ENCODE results near the gene SLC66A1.

Gene SLC66A1

DNA sequence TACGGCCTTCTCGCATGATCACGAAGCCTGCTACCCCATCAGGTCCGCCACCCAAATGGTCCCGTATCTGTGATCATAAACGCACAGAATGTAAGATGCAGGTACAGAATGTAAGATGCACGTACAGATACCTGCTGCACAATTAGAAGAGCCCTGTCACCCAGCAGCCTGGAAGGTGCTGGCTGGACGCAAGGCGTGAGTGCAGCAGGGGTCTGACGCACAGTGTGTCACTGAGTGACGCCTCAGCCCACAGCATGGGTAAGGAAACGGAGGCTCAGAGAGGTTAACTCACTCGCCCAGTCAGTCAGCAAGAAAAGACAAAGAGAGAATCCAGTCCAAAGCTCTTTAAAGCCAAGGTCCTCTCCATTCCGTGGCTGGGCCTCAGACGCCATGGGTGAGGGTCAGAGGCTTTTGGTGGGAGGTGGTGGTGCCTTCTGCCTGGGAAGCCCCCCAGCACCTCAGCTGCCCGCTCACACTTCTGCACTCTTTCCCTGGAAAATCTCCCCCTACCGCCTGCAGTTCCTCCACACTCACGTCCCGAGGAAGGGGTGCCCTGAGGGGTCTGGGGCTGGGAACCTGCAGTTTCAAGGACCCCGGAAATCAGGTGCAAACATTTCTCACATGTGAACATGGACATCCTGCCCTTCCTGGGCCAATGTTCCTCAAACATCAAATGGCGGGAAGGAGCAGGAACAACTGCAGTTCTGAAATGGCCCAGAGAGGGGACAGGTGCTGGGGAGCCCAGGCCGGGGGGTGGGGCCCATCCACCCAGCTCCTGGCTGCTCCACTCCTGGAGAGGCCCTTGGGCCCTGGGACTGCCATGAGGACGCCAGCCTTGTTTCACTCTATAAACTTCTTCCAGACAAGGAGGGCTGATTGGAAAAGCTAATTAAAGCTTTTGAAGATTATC lies 59.4 kb downstream of the SLC66A1 start:
- no peak for TF ChIP-seq CTCF (IDR thresholded peaks at IDR 0.05; ENCODE audit: borderline replicate concordance, insufficient read depth, low read depth, low read length)
- H3K4me3 ChIP-seq (ENCODE audit: low read depth, low read length), result no peak overlapping the region

DNA sequence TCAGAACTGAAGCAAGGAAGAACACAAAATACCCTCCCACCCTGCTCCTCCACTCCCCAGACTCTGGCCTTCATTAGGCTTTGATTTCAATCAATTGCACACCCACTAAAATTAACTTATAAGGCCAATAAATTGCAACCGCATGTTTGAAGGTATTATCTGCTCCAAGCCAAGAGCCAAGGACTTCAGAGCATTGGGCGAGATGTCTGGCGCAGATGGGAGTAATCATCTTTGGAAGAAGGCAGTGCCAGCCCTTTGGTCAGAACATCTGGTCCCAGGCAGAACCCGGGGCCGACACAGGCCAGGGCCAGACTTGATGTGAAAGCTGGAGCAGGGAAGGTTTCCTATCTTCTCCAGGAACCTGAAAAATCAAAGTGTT lies 60.0 kb downstream of the SLC66A1 start:
- H3K4me3 ChIP-seq (ENCODE audit: low read depth, low read length), result no peak overlapping the region
- TF ChIP-seq CTCF (IDR thresholded peaks at IDR 0.05; ENCODE audit: borderline replicate concordance, insufficient read depth, low read depth, low read length), result no peak

DNA sequence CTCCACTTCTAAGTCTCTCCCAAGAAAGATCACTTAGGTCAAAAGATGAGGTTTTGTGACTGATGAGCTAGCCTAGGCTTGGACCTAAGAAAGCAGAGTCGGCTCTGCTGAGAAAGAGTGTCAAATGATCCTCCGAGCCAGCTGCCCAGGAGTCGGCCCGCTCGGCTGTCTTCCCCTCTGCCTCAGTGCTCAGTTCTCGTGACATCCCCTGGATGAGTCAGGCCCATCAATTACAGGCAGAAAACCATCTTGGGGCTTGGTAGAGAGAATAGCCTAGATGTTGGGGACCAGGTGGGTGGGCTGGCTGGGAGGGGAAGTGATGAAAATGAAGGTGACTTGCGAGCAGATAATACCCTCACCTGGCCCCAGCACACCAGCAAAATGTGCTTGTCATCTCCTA lies 60.5 kb downstream of the SLC66A1 start:
- H3K4me3 ChIP-seq (ENCODE audit: low read depth, low read length), result no peak overlapping the region
- TF ChIP-seq CTCF (IDR thresholded peaks at IDR 0.05; ENCODE audit: borderline replicate concordance, insufficient read depth, low read depth, low read length), result no peak

DNA sequence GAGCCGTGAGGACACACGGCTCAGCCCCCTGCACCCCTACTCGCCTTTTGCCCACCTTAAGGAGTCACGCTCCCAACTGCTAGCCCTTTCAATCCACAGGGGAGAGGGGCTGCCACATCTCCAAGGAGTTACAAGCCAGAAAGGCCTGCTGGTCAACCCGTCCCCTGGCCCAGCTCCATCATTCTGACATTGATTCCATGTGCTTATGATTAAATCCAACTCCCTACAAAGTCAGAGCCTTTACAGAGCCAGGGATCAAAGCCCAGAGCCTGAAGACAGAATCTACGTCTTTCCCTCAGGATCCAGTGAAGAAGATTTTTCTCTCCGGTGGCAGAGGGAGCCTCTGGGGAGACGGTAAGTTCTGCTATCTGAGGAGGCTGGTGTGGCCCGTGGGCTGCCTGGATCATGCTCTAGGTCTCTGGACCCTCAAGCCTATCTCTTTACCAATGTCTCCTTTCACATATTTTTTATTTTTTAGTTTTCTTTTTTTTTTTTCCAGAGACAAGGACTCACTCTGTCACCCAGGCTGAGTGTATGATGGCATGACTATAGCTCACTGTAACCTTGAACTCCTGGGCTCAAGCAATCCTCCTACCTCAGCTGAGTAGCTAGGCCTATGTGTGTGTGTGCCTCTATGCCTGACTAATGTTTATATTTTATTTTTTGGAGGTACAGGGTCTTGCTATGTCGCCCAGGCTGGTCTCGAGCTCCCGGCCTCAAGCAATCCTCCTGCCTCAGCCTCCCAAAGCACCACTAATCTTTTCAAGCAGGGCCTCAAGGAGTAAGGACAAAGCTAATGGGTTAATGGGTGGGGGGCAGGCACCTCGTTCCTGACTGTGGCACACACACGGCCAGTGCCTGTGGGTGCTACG lies 61.3 kb downstream of the SLC66A1 start:
- H3K4me3 ChIP-seq (ENCODE audit: low read depth, low read length), result no peak overlapping the region
- TF ChIP-seq CTCF (IDR thresholded peaks at IDR 0.05; ENCODE audit: borderline replicate concordance, insufficient read depth, low read depth, low read length), result no peak

DNA sequence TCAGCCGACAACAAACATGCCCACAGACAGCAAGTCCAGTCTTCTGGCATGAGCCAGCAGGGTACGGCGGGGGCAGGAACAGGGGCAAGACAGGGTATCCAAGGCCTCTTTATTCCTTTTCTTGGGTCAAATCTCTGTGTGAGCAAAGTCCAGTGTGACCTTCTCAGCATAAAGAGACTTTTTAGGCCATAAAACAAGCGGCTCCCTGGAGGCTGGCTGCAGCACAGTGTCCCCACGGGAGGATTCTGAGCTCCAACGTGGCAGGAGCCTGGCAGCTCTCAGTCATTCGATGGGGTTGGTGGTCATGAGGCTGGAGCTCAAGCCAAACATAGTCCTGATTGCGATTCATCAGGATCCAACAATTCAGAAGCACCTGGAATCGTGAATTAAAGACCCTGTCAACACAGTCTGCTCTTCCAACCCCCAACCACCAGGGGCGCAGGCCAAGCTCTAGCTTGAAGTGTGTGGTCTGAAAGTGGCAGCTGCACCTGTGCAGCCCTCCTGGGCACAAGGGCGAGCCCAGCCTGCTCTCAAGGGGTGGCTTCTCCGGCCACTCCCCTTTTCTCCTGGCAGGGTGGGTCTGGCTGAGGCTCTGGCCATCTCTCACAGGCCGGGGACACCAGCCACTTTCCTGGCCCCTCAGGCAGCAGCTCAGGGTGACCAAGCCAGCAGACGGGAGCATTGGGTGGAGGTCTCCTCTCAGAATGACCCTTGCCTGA lies 62.1 kb downstream of the SLC66A1 start:
- peak; percentile 50 for TF ChIP-seq CTCF (IDR thresholded peaks at IDR 0.05; ENCODE audit: borderline replicate concordance, insufficient read depth, low read depth, low read length)
- H3K4me3 ChIP-seq (ENCODE audit: low read depth, low read length), result no peak overlapping the region

DNA sequence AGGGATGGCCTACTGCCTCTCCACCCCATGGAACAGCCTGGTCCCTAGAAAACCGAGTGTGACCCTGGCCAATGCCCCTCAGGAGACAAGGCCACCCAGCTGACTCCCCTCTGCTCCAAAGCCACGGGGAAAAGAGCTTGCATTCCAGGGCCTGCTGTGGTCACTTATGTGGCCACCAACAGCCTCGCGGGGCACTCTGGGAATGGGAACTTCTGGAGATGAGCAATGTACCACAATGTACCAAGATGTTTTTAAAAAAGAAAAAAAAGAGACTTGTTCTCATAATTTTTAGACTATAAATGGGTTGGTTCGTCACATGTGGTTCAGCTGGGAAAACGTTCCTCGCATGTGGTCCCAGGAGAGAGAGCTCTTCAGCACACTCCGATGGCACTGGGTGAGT lies 62.8 kb downstream of the SLC66A1 start:
- H3K4me3 ChIP-seq (ENCODE audit: low read depth, low read length), result no peak overlapping the region
- no peak for TF ChIP-seq CTCF (IDR thresholded peaks at IDR 0.05; ENCODE audit: borderline replicate concordance, insufficient read depth, low read depth, low read length)

All from GM12875 (cell line).